GM18951 (cell line): ENCODE data around the gene AATK.

Experiments used
- POLR2A ChIP-seq: IDR thresholded peaks from 4 replicates; pipeline ENCODE4 v1.6.1; 2011; ENCODE audit warnings: mild to moderate bottlenecking; ENCODE audit not compliant: insufficient read length, insufficient read depth; ENCODE audit errors: extremely low read depth
- in situ Hi-C: fragments of 300-500 bp; cut with MboI; formaldehyde crosslinking; loops from one replicate; pipeline ENCODE4 v1.12.0; 2022; ENCODE audit warnings: low sequenced_read_pairs, mixed read lengths, inconsistent platforms; ENCODE audit not compliant: unreplicated experiment

The AATK gene

GRCh38 chr17:81181811-81182185, 15.8 kb upstream of the AATK start:
- no peak for TF ChIP-seq POLR2A
- in situ Hi-C loops, result no loop called here

GRCh38 chr17:81180836-81181810, 15.1 kb upstream of the AATK start:
- no peak for TF ChIP-seq POLR2A
- in situ Hi-C loops, result no loop called here

- no peak for TF ChIP-seq POLR2A
- in situ Hi-C loops, result no loop called here
Observed at GRCh38 chr17:81179861-81180260, 13.8 kb upstream of the AATK start.

GRCh38 chr17:81179220-81179619, 13.2 kb upstream of the AATK start:
- no peak for TF ChIP-seq POLR2A
- in situ Hi-C loops, result no loop called here

- in situ Hi-C loops, result no loop called here
- no peak for TF ChIP-seq POLR2A
Observed at GRCh38 chr17:81178136-81179091, 12.4 kb upstream of the AATK start.

- TF ChIP-seq POLR2A, result no peak
- in situ Hi-C loops, result no loop called here
Observed at GRCh38 chr17:81176666-81177065, 10.6 kb upstream of the AATK start.

- in situ Hi-C loops, result no loop called here
- no peak for TF ChIP-seq POLR2A
Observed at GRCh38 chr17:81173762-81174155, 7.7 kb upstream of the AATK start.

GRCh38 chr17:81173052-81173761, 7.2 kb upstream of the AATK start:
- in situ Hi-C loops, result no loop called here
- no peak for TF ChIP-seq POLR2A

- in situ Hi-C loops, result no loop called here
- no peak for TF ChIP-seq POLR2A
Observed at GRCh38 chr17:81171941-81172340, 5.9 kb upstream of the AATK start.

GRCh38 chr17:81170727-81171494, 4.9 kb upstream of the AATK start:
- TF ChIP-seq POLR2A, result no peak
- in situ Hi-C loops, result no loop called here

- in situ Hi-C loops, result no loop called here
- no peak for TF ChIP-seq POLR2A
Observed at GRCh38 chr17:81169870-81170309, 3.9 kb upstream of the AATK start.

- in situ Hi-C loops, result no loop called here
- TF ChIP-seq POLR2A, result no peak
Observed at GRCh38 chr17:81167638-81168037, 1.6 kb upstream of the AATK start.
